CD4-positive, alpha-beta T cell treated with Interleukin-17A for 1 hour (primary cell): ENCODE data around the gene RCOR1.
"Not testable (repeated sequence)": the region's sequence is repeated elsewhere in the genome, so short reads cannot be mapped to it uniquely, and the experiment has no call there.

Experiments used
- DNase-seq: peaks from one replicate; pipeline ENCODE4 v3.0.0-alpha.2; 2020

Gene RCOR1

DNA sequence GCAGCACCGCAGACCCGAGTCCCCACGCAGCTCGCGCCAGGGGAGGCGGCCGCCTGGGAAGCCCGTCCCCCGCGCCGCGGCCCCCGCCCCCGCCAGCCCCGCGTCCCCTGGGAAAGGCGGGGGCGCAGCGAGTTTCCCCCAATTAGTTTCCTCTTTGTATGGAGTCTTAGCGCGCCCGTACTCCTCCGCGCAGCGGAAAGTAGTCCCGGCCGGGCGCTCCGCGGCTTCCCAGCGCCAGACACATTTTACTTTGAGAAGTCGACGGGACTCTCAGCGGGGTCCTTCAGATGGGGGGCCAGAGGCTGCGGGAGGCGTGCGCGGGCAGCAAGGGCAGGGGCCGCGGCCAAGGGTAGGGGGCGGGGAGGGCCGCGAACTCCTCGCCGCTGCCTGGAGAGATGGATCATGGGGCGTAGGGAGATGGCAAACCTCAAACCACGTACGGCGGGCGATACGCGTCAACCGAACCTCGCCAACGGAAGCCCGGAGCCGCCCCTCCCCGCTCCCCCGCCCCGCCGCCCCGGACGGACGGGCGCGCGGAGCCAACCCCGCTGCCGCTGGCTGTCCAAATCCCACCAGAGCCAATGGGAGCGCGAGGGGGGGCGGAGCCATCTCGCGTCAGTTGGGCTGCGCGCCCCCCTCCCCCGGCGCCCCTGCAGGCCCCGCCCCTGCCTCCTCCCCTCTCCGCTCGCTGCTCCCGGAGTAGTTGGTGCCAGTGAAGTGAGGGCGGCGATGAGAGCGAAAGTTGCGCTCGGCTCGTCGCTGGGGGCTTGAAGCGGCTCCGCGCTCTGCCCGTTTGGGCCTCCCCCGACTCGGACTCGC is at the start of gene RCOR1:
TSS of gene RCOR1 (plus strand) at position 706 of the 819 bp plus-strand sequence. CDS start 238 bp downstream, outside the sequence.
- peak; percentile 98 for DNase-seq

DNA sequence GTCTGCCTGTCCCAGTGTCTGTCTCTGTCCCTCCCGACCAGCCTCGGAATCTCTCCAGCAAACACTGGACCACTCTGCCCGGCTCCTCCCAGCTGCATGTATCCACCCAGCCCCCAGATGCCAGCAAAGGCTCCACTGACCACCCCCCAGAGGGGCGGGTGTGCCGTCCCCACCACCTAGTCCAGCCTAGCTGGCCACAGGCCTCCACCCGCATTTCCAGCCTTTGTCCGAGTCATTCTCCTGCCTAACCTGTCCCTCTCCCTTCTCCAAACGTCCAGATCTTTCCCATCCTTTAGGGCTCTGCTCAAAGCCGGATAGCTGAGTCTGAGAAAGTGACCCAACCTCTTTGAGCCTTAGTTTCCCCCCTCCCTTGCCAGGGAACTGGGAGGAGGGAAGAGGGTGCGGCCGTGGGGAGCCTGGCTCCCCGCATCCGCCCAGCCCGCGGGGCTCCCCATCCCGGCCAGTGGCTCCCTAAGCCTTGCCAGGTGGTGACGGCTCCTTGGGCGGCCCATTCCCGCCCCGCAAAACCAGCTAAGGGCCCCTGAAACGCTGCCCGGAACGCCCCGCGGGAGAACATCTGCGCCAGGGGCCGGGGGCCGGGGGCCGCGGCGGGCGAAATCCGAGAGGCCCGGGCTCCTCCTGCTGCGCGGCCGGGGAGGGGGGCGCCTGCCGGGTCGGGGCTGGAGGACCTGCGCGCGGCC is 48.3 kb upstream of the RCOR1 start:
- DNase-seq = no peak

DNA sequence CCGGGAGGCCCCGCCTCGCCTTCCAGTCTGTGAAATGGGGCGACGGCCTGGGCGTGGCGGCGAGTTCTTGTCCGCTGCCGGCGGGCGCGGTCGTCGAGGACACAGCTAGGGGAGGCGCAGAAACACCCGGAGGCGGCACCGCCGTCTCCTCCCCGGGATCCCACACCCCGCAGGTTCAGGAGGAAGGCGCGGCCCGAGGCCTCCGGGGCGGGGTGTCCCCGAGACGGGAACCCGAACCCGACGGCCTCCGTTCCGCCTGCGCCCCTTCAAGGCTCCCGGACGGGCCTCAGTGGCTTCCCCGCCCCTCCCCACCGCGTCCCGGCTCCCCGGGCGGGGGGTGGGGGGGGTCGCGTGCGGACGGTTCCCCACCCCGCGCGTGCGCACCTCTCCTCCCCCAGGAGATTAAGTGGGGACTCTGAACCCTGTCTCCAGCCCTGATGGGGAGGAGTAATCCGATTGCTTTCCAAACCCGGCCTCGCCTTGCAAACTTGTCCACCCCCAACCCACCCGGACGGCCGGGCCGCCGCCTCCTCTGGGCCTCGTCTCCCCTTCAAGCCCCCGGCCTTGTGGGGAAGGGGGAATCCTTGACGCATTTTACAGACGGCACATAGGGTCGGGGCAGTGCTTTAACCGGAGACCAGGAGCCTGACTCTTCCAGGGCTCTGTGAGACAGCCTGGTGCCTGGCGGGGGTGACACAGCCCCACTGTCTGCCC is 47.5 kb upstream of the RCOR1 start:
- no peak for DNase-seq

- DNase-seq = no peak
Measured at GRCh38 chr14:102545461-102546265, 46.8 kb upstream of the RCOR1 start.

DNA sequence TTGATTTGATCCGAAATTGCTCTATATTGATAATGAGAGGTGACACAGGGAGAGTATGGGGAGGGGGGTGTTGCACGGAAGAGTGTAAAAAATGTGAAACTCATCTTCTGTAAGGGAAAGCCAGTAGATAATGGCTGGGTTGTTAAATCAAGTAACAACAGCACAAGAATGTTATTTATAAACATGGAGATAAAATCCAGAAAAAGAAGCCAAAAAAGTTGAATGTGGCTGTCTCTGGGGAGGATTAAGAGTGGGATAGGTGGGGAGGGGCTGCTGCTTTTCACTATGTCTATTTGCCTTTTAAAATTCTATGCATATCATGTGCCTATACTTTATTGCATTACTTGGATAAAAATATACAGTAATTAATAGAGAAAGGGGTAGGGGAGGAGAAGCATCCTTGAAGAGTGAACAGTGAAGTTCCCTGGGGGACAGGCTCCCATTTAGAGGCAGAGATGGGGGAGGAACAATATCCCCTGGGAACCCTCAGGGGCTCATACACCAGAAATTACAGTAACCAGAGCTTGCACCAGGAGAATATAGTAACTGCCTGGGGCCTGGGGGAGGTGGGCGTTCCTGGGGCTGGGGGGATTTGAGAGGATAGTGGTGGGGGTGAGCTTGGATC is 43.7 kb upstream of the RCOR1 start:
- no peak for DNase-seq

DNA sequence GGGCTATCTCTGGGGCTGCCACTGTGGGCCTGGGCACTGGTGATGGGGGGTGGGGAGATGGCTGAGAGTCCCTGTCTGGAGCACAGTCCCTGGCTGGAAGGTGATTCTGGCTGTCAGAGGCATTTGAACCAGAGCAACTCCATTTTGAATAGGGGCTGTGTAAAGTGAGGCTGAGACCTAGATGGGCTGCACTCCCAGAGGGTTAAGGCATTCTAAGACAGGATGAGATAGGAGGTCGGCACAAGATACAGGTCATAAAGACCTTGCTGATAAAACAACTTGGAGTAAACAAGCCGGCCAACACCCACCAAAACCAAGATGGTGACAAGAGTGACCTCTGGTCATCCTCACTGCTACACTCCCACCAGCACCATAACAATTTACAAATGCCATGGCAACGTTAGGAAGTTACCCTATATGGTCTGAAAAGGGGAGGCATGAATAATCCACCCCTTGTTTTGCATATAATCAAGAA is 41.5 kb upstream of the RCOR1 start:
- not testable (repeated sequence) for DNase-seq

DNA sequence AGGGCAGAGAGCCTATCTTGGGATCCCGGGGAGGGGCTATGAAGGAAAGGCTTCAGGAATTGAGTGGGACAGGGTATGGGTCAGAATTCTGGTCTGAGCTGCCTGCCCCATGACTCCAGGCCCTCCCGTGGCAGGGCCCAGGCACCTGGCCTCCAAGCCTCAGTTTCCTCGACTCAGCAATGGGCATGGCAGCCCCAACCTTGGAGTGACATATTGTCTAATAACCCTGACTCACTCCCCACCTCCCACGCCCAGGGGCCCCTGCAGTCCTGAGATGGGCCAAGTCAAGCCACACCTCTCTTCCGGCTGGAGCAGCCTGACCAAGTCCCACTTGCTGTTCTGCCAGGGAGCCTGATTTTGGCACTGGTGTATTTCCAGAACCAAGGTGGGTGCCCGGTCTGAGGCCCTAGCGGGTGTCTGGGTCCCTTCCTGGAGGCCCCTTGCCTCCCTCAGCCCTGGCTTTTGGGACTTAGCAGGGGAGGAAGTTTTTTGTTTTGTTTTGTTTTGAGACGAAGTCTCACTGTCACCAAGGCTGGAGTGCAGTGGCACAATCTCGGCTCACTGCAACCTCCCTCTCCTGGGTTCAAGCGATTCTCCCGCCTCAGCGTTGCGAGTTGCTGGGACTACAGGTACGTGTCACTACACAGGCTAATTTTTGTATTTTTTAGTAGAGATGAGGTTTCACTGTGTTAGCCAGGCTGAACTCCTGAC is 40.3 kb upstream of the RCOR1 start:
- no peak for DNase-seq

- DNase-seq = peak; percentile 63
Measured at GRCh38 chr14:102554821-102555819, 37.3 kb upstream of the RCOR1 start.

GRCh38 chr14:102556098-102556677 is 36.3 kb upstream of the RCOR1 start:
- no peak for DNase-seq

DNA sequence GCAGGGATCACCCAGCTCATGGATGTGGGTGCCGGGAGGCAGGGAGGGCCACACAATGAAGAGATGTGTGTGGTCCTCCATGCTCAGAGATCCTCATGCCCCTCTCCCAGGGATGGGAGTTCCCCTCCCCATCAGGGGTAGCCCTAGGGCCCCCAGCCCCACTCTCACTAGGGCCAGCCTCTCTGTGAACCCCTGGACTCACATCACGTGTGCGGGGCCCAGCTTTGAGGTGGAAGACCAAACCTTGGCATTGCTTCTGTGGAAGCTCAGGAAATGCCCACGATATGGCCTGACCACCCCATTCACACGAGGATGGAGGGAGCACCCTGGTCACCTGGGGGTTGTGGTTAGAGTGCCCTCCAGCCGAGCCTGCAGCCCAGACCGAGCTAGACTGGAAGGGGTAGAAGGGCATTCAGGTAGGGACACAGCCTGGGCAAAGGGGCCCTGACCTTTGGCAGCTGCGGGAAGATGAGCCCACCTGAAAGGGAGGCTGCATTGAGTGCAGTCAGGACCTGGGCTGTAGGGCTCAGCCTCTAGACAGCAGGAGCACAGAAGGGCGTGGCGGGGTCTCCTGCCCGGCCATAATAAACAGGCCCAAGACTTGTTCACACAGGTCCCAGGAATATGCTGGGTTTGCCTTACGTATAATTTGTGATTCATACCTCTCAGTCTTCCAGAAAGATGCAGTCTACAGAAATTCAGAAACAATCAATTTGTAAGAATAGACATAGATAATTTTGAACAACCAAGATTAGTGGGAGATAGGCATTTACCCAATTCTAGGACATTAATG is 34.8 kb upstream of the RCOR1 start:
- no peak for DNase-seq

GRCh38 chr14:102558556-102558955 is 33.9 kb upstream of the RCOR1 start:
- no peak for DNase-seq

GRCh38 chr14:102560458-102561261 is 31.8 kb upstream of the RCOR1 start:
- DNase-seq = no peak

- no peak for DNase-seq
Measured at GRCh38 chr14:102565331-102565887, 27.0 kb upstream of the RCOR1 start.

- DNase-seq = no peak
Measured at GRCh38 chr14:102565959-102566358, 26.5 kb upstream of the RCOR1 start.

- DNase-seq = peak; percentile 61
Measured at GRCh38 chr14:102568115-102568614, 24.3 kb upstream of the RCOR1 start.

DNA sequence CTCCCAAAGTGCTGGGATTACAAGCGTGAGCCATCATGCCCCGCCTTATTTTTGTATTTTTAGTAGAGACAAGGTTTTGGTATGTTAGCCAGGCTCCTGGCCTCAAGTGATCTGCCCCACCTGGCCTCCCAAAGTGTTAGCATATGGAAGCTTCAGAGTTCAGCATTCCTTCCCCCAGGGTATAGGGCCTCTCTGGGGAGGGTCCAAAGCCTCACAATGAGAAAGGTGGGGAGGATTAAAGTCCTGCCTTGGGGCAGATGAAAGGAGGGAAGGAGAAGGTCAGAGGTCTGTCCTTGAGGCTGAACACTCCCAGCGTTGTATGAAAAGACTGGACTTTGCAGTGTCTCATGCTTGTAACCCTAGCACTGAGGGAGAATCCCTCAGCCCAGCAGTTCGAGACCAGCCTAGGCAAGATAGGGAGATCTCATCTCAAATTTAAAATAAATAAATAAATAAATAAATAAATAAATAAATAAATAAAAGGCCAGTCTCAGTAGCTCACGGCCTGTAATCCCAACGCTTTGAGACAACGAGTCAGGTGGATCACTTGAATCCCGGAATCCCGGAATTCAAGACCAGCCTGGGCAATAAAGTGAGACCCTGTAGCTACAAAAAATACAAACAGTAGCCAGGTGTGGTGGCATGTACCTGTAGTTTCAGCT is 22.0 kb upstream of the RCOR1 start:
- no peak for DNase-seq

GRCh38 chr14:102571043-102571442 is 21.4 kb upstream of the RCOR1 start:
- no peak for DNase-seq
